GM21515 (cell line): ENCODE results near the gene NRXN2.
"Not testable (repeated sequence)": the region's sequence is repeated elsewhere in the genome, so short reads cannot be mapped to it uniquely, and the experiment has no call there.

ENCODE experiments used
- ATAC-seq: cut with Tn5 transposase; IDR thresholded peaks from one replicate; pipeline ENCODE4 v1.9.1; 2021; ENCODE audit not compliant: unreplicated experiment

The NRXN2 gene

DNA sequence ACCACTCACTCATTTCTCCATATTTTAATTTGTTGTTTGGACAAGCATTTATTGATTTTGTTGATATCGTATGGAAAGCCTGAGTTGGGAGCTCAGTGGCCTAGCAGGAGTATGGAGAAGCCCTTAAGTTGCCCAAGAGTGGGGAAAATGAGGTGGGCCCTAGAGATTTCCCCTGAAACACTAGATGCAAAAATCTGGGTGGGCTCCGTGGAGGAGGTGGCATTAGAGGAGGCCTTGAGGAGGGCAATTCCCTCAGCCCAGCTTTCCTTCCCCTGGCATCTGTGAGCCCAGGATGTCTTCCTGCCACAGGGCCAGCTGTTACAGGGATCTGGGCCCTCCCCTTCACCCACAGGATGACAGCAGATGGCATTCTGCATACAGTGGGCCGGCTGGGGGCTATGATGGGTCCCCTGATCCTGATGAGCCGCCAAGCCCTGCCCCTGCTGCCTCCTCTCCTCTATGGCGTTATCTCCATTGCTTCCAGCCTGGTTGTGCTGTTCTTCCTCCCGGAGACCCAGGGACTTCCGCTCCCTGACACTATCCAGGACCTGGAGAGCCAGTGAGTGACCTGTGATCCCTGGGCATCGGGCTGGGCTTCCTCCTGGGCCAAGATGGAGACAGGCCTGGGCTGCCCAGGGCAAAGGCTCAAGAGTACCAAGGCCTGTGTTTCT, 153.6 kb downstream of the NRXN2 start:
- ATAC-seq: no peak

DNA sequence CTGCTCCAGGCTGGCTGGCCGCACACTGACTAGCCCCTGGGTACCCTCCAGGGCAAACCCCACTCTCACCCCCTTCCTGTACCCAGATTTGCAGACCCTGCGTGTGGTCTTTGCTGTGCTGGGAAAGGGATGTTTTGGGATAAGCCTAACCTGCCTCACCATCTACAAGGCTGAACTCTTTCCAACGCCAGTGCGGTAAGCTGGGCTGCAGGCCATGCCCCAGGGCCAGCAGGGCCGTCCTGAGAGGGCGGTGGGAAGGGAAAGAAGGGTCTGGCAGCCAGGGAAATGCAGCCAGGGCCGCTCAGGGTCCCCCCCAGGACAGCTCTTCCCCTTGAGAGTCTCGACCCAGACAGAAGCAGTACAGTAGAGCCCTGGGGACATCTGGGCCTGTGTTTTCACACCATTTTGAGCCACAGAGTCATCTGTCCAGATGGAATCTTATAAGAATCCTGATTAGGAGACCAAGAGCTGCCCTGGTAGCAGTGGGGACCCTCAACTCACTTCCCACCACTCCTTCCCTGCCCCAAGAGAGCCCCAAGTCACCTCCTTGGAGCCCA, 154.3 kb downstream of the NRXN2 start:
- no peak for ATAC-seq

DNA sequence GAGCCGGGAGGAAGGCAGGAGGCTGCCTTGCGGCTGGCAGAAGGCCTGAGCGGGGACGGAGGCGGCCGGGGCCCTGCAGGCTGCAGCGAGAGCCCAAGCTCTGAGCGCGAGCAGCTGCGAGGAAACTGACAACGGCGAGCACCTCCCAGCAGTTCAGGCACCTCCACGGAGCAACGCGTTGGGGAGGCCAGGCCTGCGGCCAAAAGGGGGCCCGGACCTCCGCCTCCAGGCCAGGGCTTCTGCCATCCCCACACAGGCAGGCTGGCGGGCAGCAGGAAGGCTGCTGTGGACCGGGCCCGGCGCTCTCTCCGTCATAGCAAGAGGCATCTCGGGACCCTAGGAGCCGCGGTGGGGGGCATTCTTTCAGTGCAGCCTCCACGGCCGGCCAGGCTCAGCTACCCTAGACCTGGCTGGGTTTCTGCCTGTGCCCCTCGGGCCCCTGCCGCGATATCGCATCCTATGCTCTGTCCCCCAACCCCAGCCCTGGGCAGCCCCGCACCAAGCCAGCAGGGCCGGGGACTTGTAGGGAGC, 154.9 kb downstream of the NRXN2 start:
- ATAC-seq: no peak

DNA sequence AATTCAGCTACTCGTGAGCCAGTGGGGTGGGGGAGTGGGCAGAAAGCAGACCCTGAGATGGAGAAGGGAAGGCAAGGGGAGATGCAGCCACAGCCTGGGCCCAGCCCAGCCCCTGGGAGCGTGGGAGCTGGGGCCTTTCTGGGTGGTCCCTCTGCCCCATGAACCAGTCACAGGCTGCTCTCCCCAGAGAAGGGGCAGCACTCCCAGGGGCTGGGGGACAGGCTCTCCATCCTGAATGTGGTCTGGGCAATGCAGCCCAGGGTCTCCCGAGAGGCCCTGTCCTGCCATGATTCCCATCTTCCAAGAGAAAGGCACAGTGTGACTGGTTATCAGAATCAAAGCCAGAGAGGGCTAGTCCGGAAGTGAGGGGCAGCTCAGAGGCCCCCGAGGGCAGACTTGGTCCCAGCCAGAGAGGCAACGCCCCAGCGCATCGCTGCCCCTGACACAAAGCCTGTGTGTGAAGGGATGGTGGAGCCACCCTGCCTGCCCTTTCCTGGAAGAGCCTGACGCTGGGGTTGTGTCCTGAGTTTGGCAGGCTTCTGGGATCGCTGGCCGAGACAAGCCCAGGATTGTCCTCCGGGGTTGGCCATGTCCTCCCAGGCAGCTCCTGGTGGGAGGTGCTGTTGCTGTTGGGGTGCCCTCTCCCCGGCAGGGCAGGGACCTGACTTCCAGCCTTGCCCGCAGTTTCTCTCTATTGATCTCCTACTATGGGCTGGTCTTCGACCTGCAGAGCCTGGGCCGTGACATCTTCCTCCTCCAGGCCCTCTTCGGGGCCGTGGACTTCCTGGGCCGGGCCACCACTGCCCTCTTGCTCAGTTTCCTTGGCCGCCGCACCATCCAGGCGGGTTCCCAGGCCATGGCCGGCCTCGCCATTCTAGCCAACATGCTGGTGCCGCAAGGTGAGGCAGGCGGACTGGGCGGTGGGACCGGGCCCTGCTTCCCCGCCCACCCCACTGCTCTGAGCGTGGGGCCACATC, 155.8 kb downstream of the NRXN2 start:
- ATAC-seq: no peak

DNA sequence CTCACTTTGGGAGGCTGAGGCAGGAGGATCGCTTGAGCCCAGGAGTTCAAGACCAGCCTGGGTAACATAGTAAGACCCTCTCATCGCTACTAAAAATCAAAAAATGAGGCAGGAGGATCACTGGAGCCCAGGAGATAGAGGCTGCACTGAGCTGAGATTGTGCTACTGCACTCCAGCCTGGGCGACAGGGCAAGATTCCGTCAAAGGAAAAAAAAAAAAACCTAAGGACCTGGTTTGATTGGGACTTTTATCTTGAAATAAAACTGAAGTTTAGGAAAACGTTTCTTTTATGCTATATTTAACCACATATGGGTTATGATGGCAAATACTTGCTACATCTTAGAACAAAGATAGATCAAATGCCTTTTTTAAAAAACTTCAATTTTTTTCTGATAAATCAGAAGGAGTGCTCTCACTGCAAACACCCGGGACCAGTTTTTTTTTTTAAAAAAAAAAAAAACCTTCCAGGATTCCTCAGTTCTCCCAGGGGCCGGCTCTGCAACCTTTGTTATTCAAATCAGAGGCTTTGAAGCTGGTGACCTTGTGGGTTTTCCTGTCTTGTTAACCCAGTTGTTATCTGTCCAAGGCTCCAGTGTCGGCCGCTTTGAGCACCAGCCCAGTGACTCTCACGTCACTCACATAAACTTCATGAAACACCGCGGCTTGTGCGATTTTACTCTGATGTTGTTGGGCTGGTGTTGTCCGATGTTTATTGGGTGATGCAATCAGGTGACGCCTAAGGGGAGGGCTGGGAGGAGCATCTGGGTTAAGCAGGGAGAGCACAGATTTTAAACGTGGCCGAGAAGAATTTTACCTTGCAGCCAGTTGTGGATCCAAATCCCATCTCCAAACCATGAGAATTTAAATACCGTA, 156.7 kb downstream of the NRXN2 start:
- ATAC-seq: no peak

DNA sequence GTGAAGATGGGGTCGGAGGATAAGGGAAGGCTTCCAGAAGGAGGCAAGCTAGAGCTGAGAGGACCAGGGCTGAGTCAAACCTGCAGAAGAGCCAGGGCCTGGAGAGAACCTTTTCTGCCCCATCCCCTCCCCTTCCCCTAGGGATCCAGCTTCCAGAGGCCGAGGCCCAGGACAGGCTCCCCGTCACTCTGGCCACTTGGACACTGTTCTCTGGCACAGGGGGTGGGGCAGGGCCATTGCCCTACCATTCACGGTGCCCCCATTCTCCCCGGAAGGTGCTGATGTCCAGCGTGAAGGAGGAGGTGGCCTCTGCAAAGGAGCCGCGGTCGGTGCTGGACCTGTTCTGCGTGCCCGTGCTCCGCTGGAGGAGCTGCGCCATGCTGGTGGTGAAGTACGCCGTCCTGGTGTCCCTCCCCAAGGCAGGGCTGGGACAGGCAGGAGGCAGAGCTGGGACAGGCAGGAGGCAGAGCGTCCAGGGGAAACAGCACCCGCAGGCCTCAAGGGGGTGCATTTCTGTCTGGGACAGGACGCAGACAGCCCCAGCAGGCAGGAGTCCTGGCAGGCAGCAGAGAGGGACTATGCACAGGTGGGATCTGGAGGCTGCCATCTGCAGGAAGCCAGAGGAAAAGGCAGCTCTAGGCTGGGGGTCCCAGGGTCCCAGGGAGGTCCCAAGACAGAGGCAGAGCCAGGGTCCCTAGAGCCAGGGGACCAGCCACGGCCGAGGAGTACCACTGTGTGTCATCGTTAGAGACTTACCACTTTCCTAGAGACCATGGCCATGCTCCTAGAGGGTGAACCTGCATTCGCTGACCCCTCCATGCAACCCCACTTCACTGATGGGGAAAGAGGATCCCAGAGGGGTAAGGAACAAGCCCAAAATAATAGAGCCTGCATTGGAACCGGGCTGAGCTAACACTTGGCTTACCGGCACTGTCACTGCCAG, 157.8 kb downstream of the NRXN2 start:
- no peak for ATAC-seq

- no peak for ATAC-seq
Observed at GRCh38 chr11:64564419-64564818, 158.6 kb downstream of the NRXN2 start.

GRCh38 chr11:64563966-64564365, 159.0 kb downstream of the NRXN2 start:
- no peak for ATAC-seq

DNA sequence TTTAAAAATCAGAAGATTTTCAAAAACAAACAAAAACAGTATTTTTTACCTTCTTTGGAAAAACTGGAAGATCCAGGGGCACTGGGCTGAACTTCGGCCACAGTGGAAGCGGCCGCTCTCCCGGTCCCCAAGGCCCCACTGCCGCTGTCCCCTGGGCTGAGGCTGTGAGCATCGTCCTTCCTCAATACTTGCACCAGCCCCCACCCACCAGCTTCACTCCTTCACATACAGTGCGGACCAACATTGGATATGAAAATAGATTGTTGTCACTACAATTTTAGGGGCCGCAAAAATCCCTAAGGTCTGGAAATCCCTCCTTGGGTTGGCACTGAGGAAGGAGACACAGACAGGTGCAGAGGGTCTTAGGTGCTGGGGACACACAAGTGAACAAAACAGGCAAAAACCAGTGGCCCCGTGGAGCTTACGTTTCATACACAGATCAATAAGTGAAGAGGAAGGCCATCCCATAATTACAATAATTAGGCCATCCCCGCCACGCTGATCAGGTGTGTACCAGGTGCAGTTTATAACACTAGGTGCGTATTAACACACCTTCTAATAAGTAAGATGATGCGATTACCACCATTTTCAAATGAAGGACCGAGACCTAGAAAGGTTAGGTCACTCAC, 160.2 kb downstream of the NRXN2 start:
- no peak for ATAC-seq

DNA sequence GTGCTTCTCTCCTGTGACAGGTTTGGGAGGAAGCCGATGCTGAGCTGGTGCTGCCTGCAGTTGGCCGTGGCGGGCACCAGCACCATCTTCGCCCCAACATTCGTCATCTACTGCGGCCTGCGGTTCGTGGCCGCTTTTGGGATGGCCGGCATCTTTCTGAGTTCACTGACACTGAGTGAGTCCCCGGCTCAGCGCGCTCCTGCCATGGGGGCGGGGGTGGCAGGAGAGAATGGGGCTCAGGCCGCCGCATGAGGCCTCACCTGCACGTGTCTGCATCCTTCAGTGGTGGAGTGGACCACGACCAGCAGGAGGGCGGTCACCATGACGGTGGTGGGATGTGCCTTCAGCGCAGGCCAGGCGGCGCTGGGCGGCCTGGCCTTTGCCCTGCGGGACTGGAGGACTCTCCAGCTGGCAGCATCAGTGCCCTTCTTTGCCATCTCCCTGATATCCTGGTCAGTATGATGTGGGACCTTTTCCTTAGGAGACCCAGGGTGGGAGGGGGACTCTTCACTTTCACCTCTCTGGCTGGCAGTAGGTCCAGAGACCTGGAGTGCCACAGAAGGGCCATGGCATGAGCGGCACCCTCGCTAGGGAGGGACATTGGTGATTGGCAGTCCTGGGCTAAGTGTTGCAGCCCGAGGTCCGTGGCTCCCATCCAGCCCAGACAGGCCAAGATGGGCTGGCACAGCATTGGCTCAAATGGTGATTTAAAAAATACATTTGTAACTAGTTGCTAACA, 160.8 kb downstream of the NRXN2 start:
- ATAC-seq: no peak

GRCh38 chr11:64561429-64561828, 161.6 kb downstream of the NRXN2 start:
- ATAC-seq: not testable (repeated sequence)

- no peak for ATAC-seq
Observed at GRCh38 chr11:64560941-64561340, 162.1 kb downstream of the NRXN2 start.

GRCh38 chr11:64560139-64560771, 162.7 kb downstream of the NRXN2 start:
- ATAC-seq: no peak

DNA sequence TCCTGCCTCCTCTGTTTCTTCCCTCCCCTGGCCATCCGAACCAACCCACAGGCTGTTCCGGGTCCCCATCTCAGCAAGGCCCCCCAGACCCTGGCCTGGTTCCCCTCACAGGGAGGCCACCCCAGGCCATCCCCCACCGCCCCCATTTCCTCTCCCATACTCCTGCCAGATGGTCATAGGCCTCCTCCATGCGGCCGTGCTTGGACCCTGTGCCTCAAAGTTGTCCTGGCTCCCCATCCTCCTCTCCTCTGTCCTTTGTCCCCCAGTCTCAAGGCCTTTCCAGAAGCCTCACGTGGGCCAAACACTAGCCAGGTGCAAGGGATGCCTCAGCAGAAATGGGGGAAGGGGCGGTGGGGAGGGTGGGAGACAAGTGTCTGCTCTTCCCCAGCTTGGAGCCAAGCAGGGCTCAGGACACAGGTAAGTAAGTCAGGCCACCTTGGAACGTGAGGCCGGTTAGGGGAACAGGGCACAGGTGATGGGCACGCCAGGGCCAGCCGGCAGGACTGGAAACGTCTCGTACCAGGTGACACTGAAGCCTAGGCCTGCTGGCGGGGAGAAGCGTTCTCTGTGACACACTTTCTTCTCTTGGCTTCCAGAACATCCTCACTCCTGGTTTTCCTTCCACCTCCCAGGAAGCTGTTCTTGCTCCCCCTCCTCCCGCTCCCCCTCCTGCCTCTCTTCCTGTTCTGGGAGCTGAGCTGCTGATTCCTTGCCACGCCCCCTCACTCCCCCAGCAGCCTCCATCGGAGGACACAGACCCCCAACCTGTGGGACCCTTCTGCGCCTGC, 163.5 kb downstream of the NRXN2 start:
- ATAC-seq: no peak

DNA sequence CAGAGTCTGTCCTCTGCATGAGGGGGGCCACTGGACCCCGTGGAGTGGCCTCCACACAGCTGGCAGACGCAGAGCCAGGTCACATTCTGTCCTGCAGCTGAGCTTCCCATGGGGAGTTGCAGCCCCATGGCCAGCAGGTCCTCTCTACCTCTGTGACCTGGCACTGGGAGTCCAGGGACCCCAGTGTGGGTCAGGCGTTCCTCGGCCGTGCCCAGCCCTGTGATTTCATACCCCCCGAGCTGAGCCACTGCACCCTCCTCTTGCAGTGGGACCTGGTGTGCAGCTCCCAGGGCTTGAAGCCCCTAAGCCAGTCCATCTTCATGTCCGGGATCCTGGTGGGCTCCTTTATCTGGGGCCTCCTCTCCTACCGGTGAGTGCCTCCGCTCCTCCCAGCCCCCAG, 164.1 kb downstream of the NRXN2 start:
- ATAC-seq: no peak

- ATAC-seq: no peak
Observed at GRCh38 chr11:64558065-64558745, 164.8 kb downstream of the NRXN2 start.
